Measurements from ENCODE around the gene PROM2. TPM values are rescaled to one million over a fixed set of nuclear protein-coding genes. Genes with fewer than 3 reads are reported as not detected.

Gene PROM2
- total and polyA plus RNA-seq, 11 donors = 0.35 to 1.9 (median 1.1) TPM

GRCh38 chr2:95260028-95261023, 13.9 kb upstream of the PROM2 start:
- TF ChIP-seq POLR2A (IDR thresholded peaks at IDR 0.05) (no peak), CTCF (IDR thresholded peaks at IDR 0.05) (no peak)
- Histone ChIP-seq H3K9me3 (peaks cover 0 to 13% (median 0%) of the 10 kb centered on the region in 12 donors), H3K27me3 (no peaks in the 10 kb centered on the region), H3K4me1 (peaks cover 0 to 2% (median 0%) of the 10 kb centered on the region in 12 donors), H3K36me3 (no peaks in the 10 kb centered on the region), H3K27ac (no peak overlapping the region), H3K4me3 (no peak overlapping the region)
- ATAC-seq (peak in 1 of 4 donors; percentile 62), DNase-seq (no peak)
- WGBS, 4 donors = 84 to 89% (median 86%) methylated on average over 8 of the region's 8 CpGs
- intact Hi-C loops (cut with DNase I) = no loop called here

- Histone ChIP-seq H3K9me3 (peaks cover 0 to 9% (median 0%) of the 10 kb centered on the region in 12 donors), H3K36me3 (no peaks in the 10 kb centered on the region), H3K4me3 (no peak overlapping the region), H3K27me3 (no peaks in the 10 kb centered on the region), H3K27ac (no peak overlapping the region), H3K4me1 (peaks cover 0 to 2% (median 0%) of the 10 kb centered on the region in 12 donors)
- TF ChIP-seq POLR2A (IDR thresholded peaks at IDR 0.05) (no peak), CTCF (IDR thresholded peaks at IDR 0.05) (no peak)
- DNase-seq (no peak), ATAC-seq (no peak)
- 70 to 82% (median 74%) methylated on average over 6 of the region's 6 CpGs for WGBS, 4 donors
- intact Hi-C loops (cut with DNase I) = no loop called here
Observed at GRCh38 chr2:95261602-95262001, 12.6 kb upstream of the PROM2 start.

- H3K4me1 ChIP-seq = peaks cover 0 to 2% (median 0%) of the 10 kb centered on the region in 12 donors
- no peaks in the 10 kb centered on the region for H3K9me3 ChIP-seq
- WGBS, 4 donors = 72 to 79% (median 74%) methylated on average over 2 of the region's 2 CpGs
- TF ChIP-seq POLR2A (IDR thresholded peaks at IDR 0.05) (no peak), CTCF (IDR thresholded peaks at IDR 0.05) (no peak)
- no peaks in the 10 kb centered on the region for H3K27me3 ChIP-seq
- no peak overlapping the region for H3K4me3 ChIP-seq
- no peak for ATAC-seq
- intact Hi-C loops (cut with DNase I) = no loop called here
- H3K27ac ChIP-seq = no peak overlapping the region
- DNase-seq = no peak
- no peaks in the 10 kb centered on the region for H3K36me3 ChIP-seq
Observed at GRCh38 chr2:95262896-95263542, 11.2 kb upstream of the PROM2 start.

- Histone ChIP-seq H3K9me3 (no peaks in the 10 kb centered on the region), H3K4me3 (no peak overlapping the region), H3K27ac (no peak overlapping the region), H3K27me3 (no peaks in the 10 kb centered on the region), H3K36me3 (no peaks in the 10 kb centered on the region), H3K4me1 (peaks cover 0 to 2% (median 0%) of the 10 kb centered on the region in 12 donors)
- 39 to 50% (median 48%) methylated on average over 4 to 6 of the region's 6 CpGs for WGBS, 4 donors
- peak in 1 of 4 donors; percentile 40 for ATAC-seq
- no peak for TF ChIP-seq POLR2A (IDR thresholded peaks at IDR 0.05)
- TF ChIP-seq CTCF (IDR thresholded peaks at IDR 0.05) = no peak
- DNase-seq = peak in 2 of 5 donors; percentile 2 to 8
- intact Hi-C loops (cut with DNase I) = no loop called here
Observed at GRCh38 chr2:95264624-95265023, 9.6 kb upstream of the PROM2 start.
